Kidney (tissue), 11 donors: ENCODE results near the gene XKR3. TPM values are rescaled to one million over a fixed set of nuclear protein-coding genes. Genes with fewer than 3 reads are reported as not detected.
"Not testable (repeated sequence)": the region's sequence is repeated elsewhere in the genome, so short reads cannot be mapped to it uniquely, and the experiment has no call there.

Source experiments
- DNase-seq, 5 donors: peaks; one replicate each; pipeline ENCODE4 v3.0.0-alpha.2; 2013 to 2020
- FAIRE-seq: peaks from 2 replicates; lab custom pipeline; 2012; peaks lifted over from hg19 to GRCh38; lab: Jason Lieb, UNC
- H3K27ac ChIP-seq, 2 donors: one replicate each; pipeline ENCODE4 v1.7.0; 2013; ENCODE audit warnings: low read depth in 2 of 2, low read length in 2 of 2, inconsistent platforms in 1 of 2
- H3K27me3 ChIP-seq: one replicate; pipeline ENCODE4 v1.7.1; 2013; ENCODE audit warnings: low read length, inconsistent platforms; ENCODE audit not compliant: control insufficient read depth, insufficient read depth
- H3K36me3 ChIP-seq, 3 donors: one replicate each; pipeline versions ENCODE4 v1.7.0 to v1.7.1; 2013; ENCODE audit warnings: low read length in 3 of 3, control low read depth in 1 of 3, inconsistent platforms in 1 of 3; ENCODE audit not compliant: insufficient read depth in 3 of 3, control insufficient read depth in 2 of 3
- H3K4me1 ChIP-seq, 3 donors: one replicate each; pipeline versions ENCODE4 v1.7.0 to v1.7.1; 2013; ENCODE audit warnings: low read length in 3 of 3, inconsistent platforms in 1 of 3, low read depth in 1 of 3; ENCODE audit not compliant: control insufficient read depth in 2 of 3, insufficient read depth in 2 of 3
- H3K4me3 ChIP-seq, 3 donors: one replicate each; pipeline versions ENCODE4 v1.7.0 to v1.8.1; 2013; ENCODE audit warnings: low read length in 3 of 3, control low read depth in 1 of 3, inconsistent platforms in 1 of 3
- H3K9ac ChIP-seq, 3 donors: one replicate each; pipeline versions ENCODE4 v1.7.0 to v1.7.1; 2013; ENCODE audit warnings: low read length in 3 of 3, control low read depth in 1 of 3, inconsistent platforms in 1 of 3
- H3K9me3 ChIP-seq, 3 donors: one replicate each; pipeline versions ENCODE4 v1.7.0 to v1.7.1; 2013; ENCODE audit warnings: low read length in 3 of 3, control low read depth in 1 of 3, inconsistent platforms in 1 of 3; ENCODE audit not compliant: control insufficient read depth in 2 of 3, insufficient read depth in 1 of 3
- intact Hi-C: fragments of 100-400 bp; cut with DNase I; formaldehyde crosslinking; loops from one replicate; pipeline ENCODE4 v1.11.1; 2022
- polyA plus RNA-seq: library from polyadenylated mRNA; stranded (reverse); fragments of 350-450 nt; fragmentation: Illumina TruSeq; extraction: RNeasy Lipid Tissue Mini Kit (QIAGEN cat#74804); gene quantifications from one replicate; pipeline ENCODE4 v1.2.3, GENCODE V29; 2014; ENCODE audit warnings: low read depth, low replicate concordance; ENCODE audit not compliant: insufficient read depth
- total RNA-seq: library from RNA; stranded (reverse); fragmentation: NEBNext Ultra II Directional; extraction: Animal tissue kit (Norgen Biotek cat#: 25700); gene quantifications from one replicate; pipeline ENCODE4 v1.2.1, GENCODE V29; 2021
- donor health status: control.
- donor health status: control.
- donor health status: DM: yes; HTN: yes; CAD: no.
- donor health status: Normal renal cell carcinoma (clear cell type).

The XKR3 gene
- total and polyA plus RNA-seq, 2 donors from 2014 or later: not detected

GRCh38 chr22:16747266-16748159 is 77.7 kb downstream of the XKR3 start:
- H3K27me3 ChIP-seq, H3K4me3 ChIP-seq, intact Hi-C loops, H3K9me3 ChIP-seq, H3K9ac ChIP-seq, H3K27ac ChIP-seq, H3K4me1 ChIP-seq, H3K36me3 ChIP-seq, FAIRE-seq, DNase-seq: not testable (repeated sequence)

- DNase-seq, FAIRE-seq, H3K9me3 ChIP-seq, H3K9ac ChIP-seq, H3K27ac ChIP-seq, H3K4me1 ChIP-seq, intact Hi-C loops, H3K4me3 ChIP-seq, H3K36me3 ChIP-seq, H3K27me3 ChIP-seq: not testable (repeated sequence)
Observed at GRCh38 chr22:16734271-16734670, 90.9 kb downstream of the XKR3 start.

Other genes starting within 250 kb of the XKR3 start
- not detected for gene CCT8L2, start 232.6 kb downstream of the XKR3 start, total RNA-seq
- gene CCT8L2, start 232.6 kb downstream of the XKR3 start, polyA plus RNA-seq: not detected
- not detected for gene GAB4, start 182.8 kb upstream of the XKR3 start, total RNA-seq
- gene GAB4, start 182.8 kb upstream of the XKR3 start, polyA plus RNA-seq: not detected